ENCODE results near the gene EID1.

EID1 gene

GRCh38 chr15:48869966-48870365 is 8.0 kb upstream of the EID1 start:
- Histone ChIP-seq H3K36me3 (ENCODE audit: insufficient read depth, insufficient read length, low read length) (no peaks in the 10 kb centered on the region), H3K9me3 (ENCODE audit: insufficient read depth, low read length) (no peaks in the 10 kb centered on the region), H3K27me3 (ENCODE audit: insufficient read depth, insufficient read length) (no peaks in the 10 kb centered on the region), H3K9ac (ENCODE audit: insufficient read length, low read depth) (no peak overlapping the region), H3K4me3 (ENCODE audit: insufficient read length, low read depth) (no peak overlapping the region), H3K4me1 (ENCODE audit: insufficient read depth, insufficient read length) (no peaks in the 10 kb centered on the region)
- no peak for TF ChIP-seq YY1 (IDR thresholded peaks at IDR 0.05; ENCODE audit: insufficient read depth, insufficient read length)
- no peak for TF ChIP-seq SUZ12 (IDR thresholded peaks at IDR 0.05; ENCODE audit: extremely low read depth, insufficient read depth, insufficient read length)
- TF ChIP-seq ZNF274 (IDR thresholded peaks at IDR 0.05; ENCODE audit: low read depth, low read length), result no peak
- no peak for DNase-seq (ENCODE audit: low read depth, low spot score)

DNA sequence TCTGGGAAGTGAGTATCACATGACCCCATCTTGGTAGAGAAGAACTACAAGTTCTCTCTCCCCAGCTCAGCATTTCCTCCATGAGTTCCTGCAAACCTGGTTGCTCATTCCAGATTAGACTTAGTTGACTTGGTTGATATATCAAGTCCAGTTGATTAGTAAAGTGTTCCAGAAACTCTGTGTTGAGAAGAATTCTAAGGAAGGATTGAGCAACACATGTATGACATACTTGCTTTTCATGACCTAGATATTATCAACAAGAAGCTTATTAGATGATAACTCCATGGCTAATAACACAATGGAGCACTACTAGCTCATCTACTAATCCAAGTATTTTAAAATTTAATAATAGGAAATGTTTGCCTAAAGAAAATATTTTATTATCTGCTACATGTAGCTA is 6.4 kb upstream of the EID1 start:
- no peak overlapping the region for H3K4me3 ChIP-seq (ENCODE audit: insufficient read length, low read depth)
- TF ChIP-seq ZNF274 (IDR thresholded peaks at IDR 0.05; ENCODE audit: low read depth, low read length) (no peak), YY1 (IDR thresholded peaks at IDR 0.05; ENCODE audit: insufficient read depth, insufficient read length) (no peak), SUZ12 (IDR thresholded peaks at IDR 0.05; ENCODE audit: extremely low read depth, insufficient read depth, insufficient read length) (no peak)
- no peaks in the 10 kb centered on the region for H3K4me1 ChIP-seq (ENCODE audit: insufficient read depth, insufficient read length)
- H3K9ac ChIP-seq (ENCODE audit: insufficient read length, low read depth), result no peak overlapping the region
- no peaks in the 10 kb centered on the region for H3K9me3 ChIP-seq (ENCODE audit: insufficient read depth, low read length)
- no peak for DNase-seq (ENCODE audit: low read depth, low spot score)
- H3K36me3 ChIP-seq (ENCODE audit: insufficient read depth, insufficient read length, low read length), result no peaks in the 10 kb centered on the region
- H3K27me3 ChIP-seq (ENCODE audit: insufficient read depth, insufficient read length), result no peaks in the 10 kb centered on the region

- no peaks in the 10 kb centered on the region for H3K36me3 ChIP-seq (ENCODE audit: insufficient read depth, insufficient read length, low read length)
- H3K9me3 ChIP-seq (ENCODE audit: insufficient read depth, low read length), result no peaks in the 10 kb centered on the region
- TF ChIP-seq ZNF274 (IDR thresholded peaks at IDR 0.05; ENCODE audit: low read depth, low read length) (no peak), SUZ12 (IDR thresholded peaks at IDR 0.05; ENCODE audit: extremely low read depth, insufficient read depth, insufficient read length) (no peak), YY1 (IDR thresholded peaks at IDR 0.05; ENCODE audit: insufficient read depth, insufficient read length) (no peak)
- no peaks in the 10 kb centered on the region for H3K4me1 ChIP-seq (ENCODE audit: insufficient read depth, insufficient read length)
- H3K4me3 ChIP-seq (ENCODE audit: insufficient read length, low read depth), result no peak overlapping the region
- DNase-seq (ENCODE audit: low read depth, low spot score), result no peak
- no peak overlapping the region for H3K9ac ChIP-seq (ENCODE audit: insufficient read length, low read depth)
- no peaks in the 10 kb centered on the region for H3K27me3 ChIP-seq (ENCODE audit: insufficient read depth, insufficient read length)
Measured at GRCh38 chr15:48872632-48873031, 5.3 kb upstream of the EID1 start.

GRCh38 chr15:48875241-48875960 is 2.5 kb upstream of the EID1 start:
- H3K4me3 ChIP-seq (ENCODE audit: insufficient read length, low read depth), result no peak overlapping the region
- H3K9me3 ChIP-seq (ENCODE audit: insufficient read depth, low read length), result no peaks in the 10 kb centered on the region
- TF ChIP-seq SUZ12 (IDR thresholded peaks at IDR 0.05; ENCODE audit: extremely low read depth, insufficient read depth, insufficient read length) (no peak), ZNF274 (IDR thresholded peaks at IDR 0.05; ENCODE audit: low read depth, low read length) (no peak), YY1 (IDR thresholded peaks at IDR 0.05; ENCODE audit: insufficient read depth, insufficient read length) (no peak)
- no peaks in the 10 kb centered on the region for H3K4me1 ChIP-seq (ENCODE audit: insufficient read depth, insufficient read length)
- no peak for DNase-seq (ENCODE audit: low read depth, low spot score)
- H3K36me3 ChIP-seq (ENCODE audit: insufficient read depth, insufficient read length, low read length), result no peaks in the 10 kb centered on the region
- no peak overlapping the region for H3K9ac ChIP-seq (ENCODE audit: insufficient read length, low read depth)
- no peaks in the 10 kb centered on the region for H3K27me3 ChIP-seq (ENCODE audit: insufficient read depth, insufficient read length)

GRCh38 chr15:48876057-48876456 is 1.9 kb upstream of the EID1 start:
- no peak for DNase-seq (ENCODE audit: low read depth, low spot score)
- TF ChIP-seq YY1 (IDR thresholded peaks at IDR 0.05; ENCODE audit: insufficient read depth, insufficient read length) (no peak), SUZ12 (IDR thresholded peaks at IDR 0.05; ENCODE audit: extremely low read depth, insufficient read depth, insufficient read length) (no peak)
- Histone ChIP-seq H3K36me3 (ENCODE audit: insufficient read depth, insufficient read length, low read length) (no peaks in the 10 kb centered on the region), H3K27me3 (ENCODE audit: insufficient read depth, insufficient read length) (no peaks in the 10 kb centered on the region), H3K4me3 (ENCODE audit: insufficient read length, low read depth) (no peak overlapping the region), H3K4me1 (ENCODE audit: insufficient read depth, insufficient read length) (no peaks in the 10 kb centered on the region), H3K9me3 (ENCODE audit: insufficient read depth, low read length) (no peaks in the 10 kb centered on the region), H3K9ac (ENCODE audit: insufficient read length, low read depth) (no peak overlapping the region)

- no peaks in the 10 kb centered on the region for H3K4me1 ChIP-seq (ENCODE audit: insufficient read depth, insufficient read length)
- H3K9ac ChIP-seq (ENCODE audit: insufficient read length, low read depth), result no peak overlapping the region
- no peaks in the 10 kb centered on the region for H3K36me3 ChIP-seq (ENCODE audit: insufficient read depth, insufficient read length, low read length)
- TF ChIP-seq YY1 (IDR thresholded peaks at IDR 0.05; ENCODE audit: insufficient read depth, insufficient read length) (no peak), SUZ12 (IDR thresholded peaks at IDR 0.05; ENCODE audit: extremely low read depth, insufficient read depth, insufficient read length) (no peak), ZNF274 (IDR thresholded peaks at IDR 0.05; ENCODE audit: low read depth, low read length) (no peak)
- no peak for DNase-seq (ENCODE audit: low read depth, low spot score)
- H3K27me3 ChIP-seq (ENCODE audit: insufficient read depth, insufficient read length), result no peaks in the 10 kb centered on the region
- H3K9me3 ChIP-seq (ENCODE audit: insufficient read depth, low read length), result no peaks in the 10 kb centered on the region
- H3K4me3 ChIP-seq (ENCODE audit: insufficient read length, low read depth), result no peak overlapping the region
Measured at GRCh38 chr15:48880070-48880634, 2.2 kb downstream of the EID1 start.

- Histone ChIP-seq H3K4me1 (ENCODE audit: insufficient read depth, insufficient read length) (no peaks in the 10 kb centered on the region), H3K9ac (ENCODE audit: insufficient read length, low read depth) (no peak overlapping the region), H3K9me3 (ENCODE audit: insufficient read depth, low read length) (no peaks in the 10 kb centered on the region), H3K36me3 (ENCODE audit: insufficient read depth, insufficient read length, low read length) (no peaks in the 10 kb centered on the region), H3K4me3 (ENCODE audit: insufficient read length, low read depth) (no peak overlapping the region), H3K27me3 (ENCODE audit: insufficient read depth, insufficient read length) (no peaks in the 10 kb centered on the region)
- TF ChIP-seq YY1 (IDR thresholded peaks at IDR 0.05; ENCODE audit: insufficient read depth, insufficient read length) (no peak), ZNF274 (IDR thresholded peaks at IDR 0.05; ENCODE audit: low read depth, low read length) (no peak), SUZ12 (IDR thresholded peaks at IDR 0.05; ENCODE audit: extremely low read depth, insufficient read depth, insufficient read length) (no peak)
- no peak for DNase-seq (ENCODE audit: low read depth, low spot score)
Measured at GRCh38 chr15:48883699-48884098, 5.8 kb downstream of the EID1 start.

Measured in NT2/D1 (cell line).